Body of pancreas (tissue), 4 donors: Measurements from ENCODE around the gene AURKAIP1.

Source experiments
- POLR2A ChIP-seq, 3 donors: fragments of 450-650 bp; IDR thresholded peaks; one replicate each; pipeline ENCODE4 v1.6.1; 2016; ENCODE audit warnings: antibody characterized with exemption in 3 of 3, mild to moderate bottlenecking in 2 of 3
- TF ChIP-seq, protein P1 (sequence below), 7 experiments: fragments of 450-650 bp in 4 of 7; fragments of 200-600 bp in 3 of 7; sonication (generic) in 3 of 7; IDR thresholded peaks; one replicate each; pipeline ENCODE4 v1.5.1; 2016 to 2019; ENCODE audit warnings: antibody characterized with exemption in 7 of 7

DNA sequence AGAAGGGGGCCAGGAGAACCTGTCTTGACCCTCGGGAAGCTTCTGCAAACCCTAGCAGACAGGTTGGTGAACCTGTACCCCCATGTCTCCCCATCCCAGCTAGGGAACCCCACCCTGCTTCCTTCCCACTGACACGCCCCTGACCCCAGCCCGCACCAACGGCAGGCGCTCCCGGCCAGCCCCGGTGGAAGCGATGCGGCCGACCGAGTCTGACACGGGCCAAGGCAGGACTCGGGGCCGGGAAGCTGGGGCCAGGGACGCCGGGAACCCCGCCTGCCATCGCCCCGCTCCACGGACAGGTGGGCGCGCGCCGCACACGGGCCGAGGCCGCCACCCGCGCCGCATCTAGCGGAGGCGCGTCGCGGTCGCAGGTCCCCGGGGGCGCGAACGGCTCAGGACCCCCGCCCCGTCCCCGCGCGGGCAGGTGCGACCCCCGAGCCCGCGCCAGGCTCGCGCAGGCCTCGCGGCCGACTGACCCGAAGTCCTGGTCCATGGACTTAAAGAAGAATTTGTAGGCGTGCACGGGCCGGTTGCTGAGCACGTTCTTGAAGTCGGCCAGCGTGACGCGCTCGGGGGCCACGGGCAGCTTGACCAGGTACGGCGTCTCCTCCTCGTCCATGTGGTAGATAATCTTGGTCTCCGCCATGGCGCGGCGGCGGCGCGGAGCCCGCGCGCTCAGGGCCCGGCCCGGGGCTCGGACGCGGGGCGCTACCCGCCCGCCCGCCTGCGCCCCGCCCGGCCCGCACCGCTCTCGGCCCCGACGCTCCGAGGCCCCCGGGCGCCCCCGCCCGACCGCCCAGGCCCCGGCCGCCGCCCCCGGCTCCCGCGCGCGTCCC is 26.4 kb downstream of the AURKAIP1 start:
- no peak for TF ChIP-seq POLR2A (IDR thresholded peaks at IDR 0.05)
- TF ChIP-seq, protein P1, sequence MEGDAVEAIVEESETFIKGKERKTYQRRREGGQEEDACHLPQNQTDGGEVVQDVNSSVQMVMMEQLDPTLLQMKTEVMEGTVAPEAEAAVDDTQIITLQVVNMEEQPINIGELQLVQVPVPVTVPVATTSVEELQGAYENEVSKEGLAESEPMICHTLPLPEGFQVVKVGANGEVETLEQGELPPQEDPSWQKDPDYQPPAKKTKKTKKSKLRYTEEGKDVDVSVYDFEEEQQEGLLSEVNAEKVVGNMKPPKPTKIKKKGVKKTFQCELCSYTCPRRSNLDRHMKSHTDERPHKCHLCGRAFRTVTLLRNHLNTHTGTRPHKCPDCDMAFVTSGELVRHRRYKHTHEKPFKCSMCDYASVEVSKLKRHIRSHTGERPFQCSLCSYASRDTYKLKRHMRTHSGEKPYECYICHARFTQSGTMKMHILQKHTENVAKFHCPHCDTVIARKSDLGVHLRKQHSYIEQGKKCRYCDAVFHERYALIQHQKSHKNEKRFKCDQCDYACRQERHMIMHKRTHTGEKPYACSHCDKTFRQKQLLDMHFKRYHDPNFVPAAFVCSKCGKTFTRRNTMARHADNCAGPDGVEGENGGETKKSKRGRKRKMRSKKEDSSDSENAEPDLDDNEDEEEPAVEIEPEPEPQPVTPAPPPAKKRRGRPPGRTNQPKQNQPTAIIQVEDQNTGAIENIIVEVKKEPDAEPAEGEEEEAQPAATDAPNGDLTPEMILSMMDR (IDR thresholded peaks at IDR 0.05): no peak
